ENCODE data around the gene RASD1.

RASD1 gene

DNA sequence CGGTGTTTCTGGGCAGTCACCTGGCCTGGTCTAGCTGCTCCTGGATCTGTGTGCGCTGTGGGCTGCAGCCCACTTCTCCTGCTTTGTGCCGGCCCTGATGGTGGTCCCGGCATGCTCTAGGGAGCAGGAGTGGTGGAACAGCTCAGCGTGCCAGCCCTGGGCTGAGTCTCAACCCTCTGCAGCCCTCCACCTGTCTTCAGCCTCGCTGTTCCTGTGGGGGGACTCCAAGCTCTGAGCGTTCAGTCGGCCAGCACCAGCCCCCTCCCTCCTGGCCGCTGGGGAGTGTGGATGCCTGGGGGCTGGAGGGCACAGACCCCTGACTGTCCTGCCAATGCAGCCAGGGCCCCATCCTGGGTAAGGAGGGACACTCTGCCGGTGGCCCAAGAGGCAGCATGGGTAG lies 23.7 kb upstream of the RASD1 start:
- H3K4me3 ChIP-seq (ENCODE audit: control insufficient read depth, low read depth, low read length), result no peak overlapping the region
- no peak for TF ChIP-seq CTCF (IDR thresholded peaks at IDR 0.05; ENCODE audit: control insufficient read depth, insufficient read depth, low read depth, low read length, missing control alignments)
- no peak for DNase-seq (ENCODE audit: low read depth)

GRCh38 chr17:17518951-17519350 lies 22.8 kb upstream of the RASD1 start:
- TF ChIP-seq CTCF (IDR thresholded peaks at IDR 0.05; ENCODE audit: control insufficient read depth, insufficient read depth, low read depth, low read length, missing control alignments), result no peak
- DNase-seq (ENCODE audit: low read depth), result no peak
- no peak overlapping the region for H3K4me3 ChIP-seq (ENCODE audit: control insufficient read depth, low read depth, low read length)

DNA sequence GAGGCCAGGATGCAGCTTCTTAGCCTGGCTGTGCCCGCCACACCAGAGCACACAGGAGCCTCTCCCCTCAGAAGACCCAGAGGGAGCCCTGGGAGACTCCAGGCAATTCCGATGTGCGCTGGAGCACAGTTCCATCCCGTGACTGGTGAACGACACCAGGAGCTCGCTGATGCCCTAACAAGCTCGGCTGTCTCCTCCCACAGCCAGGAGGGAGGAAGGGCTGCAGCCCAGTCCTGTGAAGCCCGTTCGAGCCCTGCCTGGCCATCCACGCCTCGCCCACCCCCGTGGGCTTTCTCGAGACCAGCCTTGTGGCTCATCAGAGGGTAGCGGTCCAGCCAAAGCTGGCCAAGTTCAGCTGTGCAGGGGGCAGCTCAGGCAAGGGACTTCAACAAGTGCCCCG lies 21.8 kb upstream of the RASD1 start:
- no peak for DNase-seq (ENCODE audit: low read depth)
- H3K4me3 ChIP-seq (ENCODE audit: control insufficient read depth, low read depth, low read length), result no peak overlapping the region
- no peak for TF ChIP-seq CTCF (IDR thresholded peaks at IDR 0.05; ENCODE audit: control insufficient read depth, insufficient read depth, low read depth, low read length, missing control alignments)

- H3K4me3 ChIP-seq (ENCODE audit: control insufficient read depth, low read depth, low read length), result no peak overlapping the region
- TF ChIP-seq CTCF (IDR thresholded peaks at IDR 0.05; ENCODE audit: control insufficient read depth, insufficient read depth, low read depth, low read length, missing control alignments), result no peak
- no peak for DNase-seq (ENCODE audit: low read depth)
Observed at GRCh38 chr17:17516941-17517720, 20.9 kb upstream of the RASD1 start.

DNA sequence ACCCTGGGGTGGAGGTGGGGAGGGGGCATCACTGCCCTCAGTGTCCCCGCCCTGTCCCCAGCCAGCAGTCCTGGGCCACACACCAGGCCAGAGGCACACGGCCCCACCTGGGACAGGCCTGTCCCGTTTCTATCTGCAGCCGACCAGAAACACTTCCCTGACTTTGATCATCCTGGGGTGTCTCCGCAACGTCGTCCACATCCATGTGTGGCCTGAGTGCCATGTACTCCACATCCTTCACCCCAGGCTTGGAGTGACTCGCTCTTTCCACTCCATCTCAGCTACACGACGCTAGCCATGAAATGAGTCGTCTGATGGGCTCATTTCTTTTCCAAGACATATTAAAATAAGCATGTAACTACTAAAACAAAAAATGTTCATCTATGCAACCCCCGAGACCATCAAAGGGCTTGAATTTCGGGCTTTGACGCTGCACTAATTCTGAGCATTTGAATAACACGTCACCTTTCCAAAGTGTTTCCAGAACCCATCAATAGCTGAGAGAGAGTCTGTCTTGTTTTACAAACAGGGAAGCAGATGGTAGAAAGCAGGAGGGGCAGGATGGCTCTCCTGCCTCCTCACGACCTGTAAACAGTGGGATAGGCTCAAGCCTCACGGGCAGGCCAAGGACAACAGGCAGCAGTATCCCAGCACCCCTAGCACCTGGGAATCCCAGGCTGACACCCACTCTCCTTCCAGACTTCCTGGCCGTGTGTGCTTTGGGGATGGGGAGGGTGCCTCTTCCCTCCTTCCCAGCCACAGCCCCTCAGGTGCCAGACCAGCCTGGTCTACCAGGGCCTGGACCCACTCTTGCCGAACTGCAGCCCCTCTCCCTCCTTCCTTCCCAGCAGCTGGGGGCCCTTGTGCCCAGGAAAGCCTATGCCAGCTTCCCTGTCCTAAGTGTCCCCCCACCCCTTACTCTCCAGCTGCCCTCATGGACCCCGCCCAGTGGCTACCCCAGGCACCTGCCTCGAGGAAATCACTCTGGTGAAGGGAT lies 20.0 kb upstream of the RASD1 start:
- peak; percentile 48 for DNase-seq (ENCODE audit: low read depth)
- no peak for TF ChIP-seq CTCF (IDR thresholded peaks at IDR 0.05; ENCODE audit: control insufficient read depth, insufficient read depth, low read depth, low read length, missing control alignments)
- no peak overlapping the region for H3K4me3 ChIP-seq (ENCODE audit: control insufficient read depth, low read depth, low read length)

DNA sequence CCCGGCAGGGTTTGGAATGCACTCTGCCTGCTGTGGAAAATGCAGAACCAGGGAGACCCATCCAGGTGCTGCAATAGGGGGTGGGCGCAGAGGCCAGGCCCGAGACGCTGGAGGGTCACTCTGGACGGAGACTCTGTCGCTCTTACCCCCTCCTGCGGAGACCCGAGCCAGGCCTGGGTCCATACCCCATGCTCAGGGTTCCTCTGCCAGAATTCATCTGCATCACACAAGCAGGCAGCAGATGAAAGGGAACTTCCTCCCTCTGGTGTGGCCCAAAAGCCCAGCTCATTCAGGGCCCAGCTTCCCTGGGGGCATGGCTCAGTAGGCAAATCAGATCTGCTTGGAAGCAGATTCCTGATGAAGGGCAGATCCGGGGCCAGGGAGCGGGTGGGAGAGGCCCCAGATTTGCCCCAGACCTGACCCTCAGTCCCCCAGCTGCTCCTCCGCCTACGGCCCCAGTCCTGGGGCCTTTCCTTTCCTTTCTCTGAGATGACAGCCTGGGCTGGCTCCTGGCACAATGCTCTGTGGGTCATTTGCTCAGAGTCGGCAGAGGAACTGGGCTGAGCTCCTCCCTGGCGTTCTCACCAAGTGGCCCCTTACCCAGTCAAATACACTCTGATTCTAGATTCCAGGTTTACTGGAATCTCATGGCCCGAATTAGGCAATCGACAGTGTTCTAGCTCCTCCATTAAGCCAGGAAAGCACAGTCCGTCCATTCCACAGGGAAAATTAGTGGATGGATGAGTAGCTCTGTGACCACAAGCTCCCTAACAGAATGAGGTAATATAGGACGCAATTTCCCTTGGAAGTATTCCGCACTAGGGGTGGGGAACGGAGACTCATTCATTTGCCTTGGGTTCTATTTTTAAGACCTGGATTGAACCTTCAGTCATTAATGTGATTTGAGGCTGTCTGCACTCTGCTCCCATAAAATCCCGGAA lies 19.1 kb upstream of the RASD1 start:
- no peak for TF ChIP-seq CTCF (IDR thresholded peaks at IDR 0.05; ENCODE audit: control insufficient read depth, insufficient read depth, low read depth, low read length, missing control alignments)
- H3K4me3 ChIP-seq (ENCODE audit: control insufficient read depth, low read depth, low read length), result no peak overlapping the region
- peak; percentile 78 for DNase-seq (ENCODE audit: low read depth)
